HTERT RPE-1 (cell line): ENCODE data around the gene PLEKHH3.

Experiments
- in situ Hi-C: fragments of 300-500 bp; cut with MboI; formaldehyde crosslinking; loops from 4 replicates; pipeline ENCODE4 v1.14.3; 2020; ENCODE audit warnings: low sequenced_read_pairs

PLEKHH3 gene

DNA sequence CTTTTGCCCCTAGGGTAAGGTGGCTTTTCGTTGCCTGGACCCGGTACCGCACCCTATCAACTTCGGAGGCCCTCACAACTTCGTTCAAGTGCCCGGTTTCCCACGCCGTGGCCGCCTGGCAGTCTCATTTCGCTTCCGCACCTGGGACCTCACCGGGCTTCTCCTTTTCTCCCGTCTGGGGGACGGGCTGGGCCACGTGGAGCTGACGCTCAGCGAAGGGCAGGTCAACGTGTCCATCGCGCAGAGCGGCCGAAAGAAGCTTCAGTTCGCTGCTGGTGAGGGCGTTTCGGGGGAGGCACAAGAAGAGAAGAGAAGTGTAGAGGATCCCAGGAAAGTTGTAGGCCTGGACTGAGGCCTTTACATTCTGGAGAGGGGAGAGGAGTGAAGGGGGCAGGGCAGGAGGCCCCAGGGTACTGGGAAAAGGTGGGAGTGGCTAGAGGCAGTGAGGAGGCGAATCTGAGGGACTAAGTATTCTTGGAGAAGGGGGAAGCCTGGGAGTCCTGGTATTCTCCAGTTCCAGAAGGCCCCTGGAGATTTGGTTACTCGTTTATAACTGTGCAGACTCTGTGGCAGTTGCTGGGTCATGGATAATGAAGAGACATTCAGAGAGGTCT, 11.0 kb upstream of the PLEKHH3 start:
- in situ Hi-C loops = no loop called here

DNA sequence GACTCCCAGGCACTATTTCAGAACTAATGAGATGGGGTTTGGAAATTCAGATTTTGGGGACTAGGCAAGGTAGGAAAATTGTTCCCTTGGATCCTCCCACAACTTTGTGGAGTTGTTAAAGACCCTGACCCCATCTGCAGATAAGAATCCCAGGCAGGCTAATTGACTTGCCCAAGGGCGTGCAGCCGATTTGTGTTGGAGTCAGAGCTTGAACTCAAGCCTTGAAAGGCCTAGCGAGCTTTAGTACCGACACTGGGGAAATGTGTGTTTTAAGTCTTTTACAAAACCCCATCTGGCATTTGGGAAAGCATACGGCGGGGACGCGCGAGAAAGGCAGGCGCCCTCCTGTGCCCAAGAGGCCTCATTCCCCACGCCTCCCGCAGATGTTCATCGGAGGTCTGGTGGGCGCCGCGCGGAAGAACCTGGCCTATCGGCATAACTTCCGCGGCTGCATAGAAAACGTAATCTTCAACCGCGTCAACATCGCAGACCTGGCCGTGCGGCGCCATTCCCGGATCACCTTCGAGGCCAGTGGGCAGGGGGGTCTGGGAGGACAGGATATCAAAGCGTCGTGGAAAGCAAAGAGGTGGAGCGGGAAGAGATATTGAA, 9.8 kb upstream of the PLEKHH3 start:
- in situ Hi-C loops = no loop called here

DNA sequence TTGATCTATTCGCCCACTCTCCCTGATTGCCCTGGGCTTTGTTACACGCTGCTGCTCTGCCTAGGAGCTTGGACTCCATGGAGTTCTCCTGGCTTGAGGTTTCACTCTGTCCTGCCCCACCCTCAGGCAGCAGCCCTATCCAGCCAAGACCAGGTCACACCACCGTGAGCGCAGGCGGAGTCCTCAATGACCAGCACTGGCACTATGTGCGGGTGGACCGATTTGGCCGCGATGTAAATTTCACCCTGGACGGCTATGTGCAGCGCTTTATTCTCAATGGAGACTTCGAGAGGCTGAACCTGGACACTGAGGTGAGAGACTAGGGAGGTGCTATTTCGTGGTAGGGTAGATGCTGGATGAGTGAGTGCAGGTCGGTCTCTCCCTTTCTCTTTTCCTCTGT, 9.0 kb upstream of the PLEKHH3 start:
- in situ Hi-C loops = no loop called here

DNA sequence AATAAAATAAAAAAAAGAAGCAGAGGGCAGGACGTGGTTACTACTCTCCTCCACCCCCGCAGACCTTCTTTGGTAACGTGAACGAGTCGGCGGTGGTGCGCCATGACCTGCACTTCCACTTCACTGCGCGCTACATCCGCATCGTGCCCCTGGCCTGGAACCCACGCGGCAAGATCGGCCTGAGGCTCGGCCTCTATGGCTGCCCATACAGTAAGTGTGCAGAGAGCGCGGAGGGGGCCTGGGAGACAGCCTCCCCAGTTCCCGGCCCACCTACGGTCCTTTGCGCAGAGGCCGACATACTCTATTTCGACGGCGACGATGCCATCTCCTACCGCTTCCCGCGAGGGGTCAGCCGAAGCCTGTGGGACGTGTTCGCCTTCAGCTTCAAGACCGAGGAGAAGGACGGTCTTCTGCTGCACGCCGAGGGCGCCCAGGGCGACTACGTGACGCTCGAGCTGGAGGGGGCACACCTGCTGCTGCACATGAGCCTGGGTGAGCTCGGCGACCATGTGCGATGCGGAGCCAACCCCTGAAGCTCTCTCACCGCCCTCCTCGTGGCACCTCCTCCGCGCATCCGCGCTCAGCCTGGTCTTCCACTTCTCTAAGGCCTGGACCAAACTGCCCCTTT, 8.2 kb upstream of the PLEKHH3 start:
- in situ Hi-C loops = no loop called here

DNA sequence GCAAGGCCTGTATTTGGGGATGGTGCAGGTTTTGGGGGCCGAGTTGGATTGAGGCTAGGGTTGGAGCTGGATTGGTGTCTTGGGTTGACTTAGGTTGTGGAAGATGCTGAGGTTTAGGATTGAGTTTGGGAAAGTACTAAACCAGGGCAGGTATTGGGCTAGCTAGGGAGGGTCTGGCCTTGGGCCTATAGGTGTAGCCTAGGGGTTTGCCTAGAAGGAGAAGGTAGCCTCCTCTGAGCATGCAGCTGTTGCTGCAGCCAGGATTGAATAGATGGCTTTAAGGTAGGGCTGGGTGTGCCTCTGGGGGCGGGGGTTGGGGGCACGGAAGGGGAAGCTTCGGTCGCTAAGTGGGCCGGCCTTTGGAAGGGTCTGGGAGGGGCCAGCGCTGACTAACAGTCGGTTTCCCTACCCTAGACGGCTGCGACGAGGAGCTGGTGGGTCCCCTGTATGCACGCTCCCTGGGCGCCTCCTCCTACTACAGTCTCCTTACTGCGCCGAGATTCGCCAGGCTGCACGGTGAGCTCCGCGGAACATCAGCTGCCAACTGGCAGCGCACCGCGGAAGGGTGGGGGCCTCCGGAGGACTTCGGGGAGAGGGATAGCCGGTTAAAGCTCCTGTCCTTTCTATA, 6.7 kb upstream of the PLEKHH3 start:
- in situ Hi-C loops = no loop called here

DNA sequence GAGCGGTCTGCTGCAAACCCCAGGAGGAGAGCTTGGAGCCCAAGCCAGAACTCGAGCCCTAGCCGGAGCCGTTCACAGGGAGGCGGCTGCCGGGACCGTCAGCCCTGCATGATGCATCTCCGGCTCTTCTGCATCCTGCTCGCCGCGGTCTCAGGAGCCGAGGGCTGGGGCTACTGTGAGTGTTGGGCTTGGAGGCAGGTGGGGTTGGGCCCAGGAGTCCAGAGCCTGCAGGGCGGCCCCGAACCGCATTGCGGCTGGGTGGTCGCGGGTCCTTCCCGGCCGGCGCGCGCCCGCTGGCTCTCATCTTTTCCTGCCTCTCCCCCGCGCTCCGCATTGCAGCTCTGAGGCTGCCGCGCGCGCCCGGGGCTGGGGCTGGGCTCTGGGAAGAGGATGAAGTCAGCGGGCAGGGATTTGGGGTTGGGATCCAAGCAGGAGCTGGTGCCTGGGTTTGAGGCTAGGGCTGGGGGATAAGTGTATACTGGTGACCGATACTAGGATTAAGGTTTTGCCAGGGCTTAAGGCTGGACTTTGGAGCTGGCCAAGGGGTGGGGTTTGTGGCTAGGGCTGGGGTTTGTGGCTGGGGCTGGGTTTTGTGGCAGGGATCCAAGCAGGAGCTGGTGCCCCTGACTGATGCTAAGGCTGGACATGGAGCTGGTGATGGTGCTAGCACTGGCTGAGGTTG, 6.1 kb upstream of the PLEKHH3 start:
- in situ Hi-C loops = no loop called here

DNA sequence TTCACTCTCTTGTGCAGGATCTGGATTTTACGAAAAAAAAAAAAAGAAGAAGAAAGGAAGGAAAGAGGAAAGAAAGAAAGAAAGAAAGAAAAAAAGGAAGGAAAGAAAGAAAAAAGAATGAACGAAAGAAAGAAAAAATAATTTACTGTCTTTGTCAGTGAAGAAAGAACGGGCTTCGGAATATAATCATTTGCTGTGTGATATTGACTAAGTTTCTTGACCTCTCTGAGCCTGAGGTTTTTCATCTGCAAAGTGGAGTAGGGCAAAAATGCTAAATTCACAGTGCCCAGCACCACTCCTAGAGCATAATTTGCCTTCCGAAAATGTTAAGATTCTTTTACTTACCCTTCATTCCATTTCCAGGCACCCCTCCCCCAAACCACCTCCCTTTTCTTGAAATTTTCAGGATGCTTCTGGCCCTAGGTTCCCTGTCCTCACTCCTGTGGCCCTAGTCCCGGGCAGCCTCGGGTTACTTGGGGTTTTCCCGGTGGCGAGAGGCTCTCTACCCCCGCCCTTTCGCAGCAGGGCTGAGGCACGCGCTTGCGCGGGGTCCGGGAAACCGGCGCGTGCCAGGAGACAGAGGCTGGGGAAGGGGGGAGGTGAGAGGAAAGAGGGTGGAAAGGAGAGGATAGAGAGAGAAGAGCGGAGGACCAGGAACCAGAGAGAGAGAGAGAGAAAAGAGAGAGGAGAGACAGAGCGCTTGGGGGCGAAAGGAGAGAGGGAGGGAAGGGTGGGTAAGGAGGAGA, 5.4 kb upstream of the PLEKHH3 start, which contains the start of gene CNTNAP1:
TSS of gene CNTNAP1 (plus strand) at position 556 of the 746 bp plus-strand sequence. CDS start 299 bp downstream, outside the sequence.
- in situ Hi-C loops = no loop called here

DNA sequence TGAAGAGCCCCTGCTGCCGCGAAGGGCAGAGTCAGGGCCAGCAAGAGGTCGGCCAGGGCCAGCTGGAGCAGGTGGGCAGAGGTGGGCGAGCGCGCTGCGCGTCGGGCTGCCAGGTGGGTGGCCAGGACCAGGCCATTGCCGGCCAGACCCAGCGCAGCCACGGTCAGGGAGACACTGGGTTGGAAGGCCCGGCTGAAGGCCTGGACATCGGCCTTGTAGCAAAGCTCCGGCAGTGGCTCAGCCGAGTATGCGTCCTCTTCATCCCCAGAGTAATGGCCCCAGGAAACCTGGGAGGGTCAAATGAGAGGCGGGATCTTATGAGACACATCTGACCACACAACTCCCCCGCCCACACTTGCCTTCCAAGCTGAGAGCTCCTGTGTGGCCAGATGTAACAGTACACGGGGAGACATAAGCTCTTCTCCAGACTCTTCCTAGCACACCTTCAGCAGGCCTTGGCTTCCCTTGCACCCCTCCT, 3.6 kb upstream of the PLEKHH3 start:
- in situ Hi-C loops = no loop called here

DNA sequence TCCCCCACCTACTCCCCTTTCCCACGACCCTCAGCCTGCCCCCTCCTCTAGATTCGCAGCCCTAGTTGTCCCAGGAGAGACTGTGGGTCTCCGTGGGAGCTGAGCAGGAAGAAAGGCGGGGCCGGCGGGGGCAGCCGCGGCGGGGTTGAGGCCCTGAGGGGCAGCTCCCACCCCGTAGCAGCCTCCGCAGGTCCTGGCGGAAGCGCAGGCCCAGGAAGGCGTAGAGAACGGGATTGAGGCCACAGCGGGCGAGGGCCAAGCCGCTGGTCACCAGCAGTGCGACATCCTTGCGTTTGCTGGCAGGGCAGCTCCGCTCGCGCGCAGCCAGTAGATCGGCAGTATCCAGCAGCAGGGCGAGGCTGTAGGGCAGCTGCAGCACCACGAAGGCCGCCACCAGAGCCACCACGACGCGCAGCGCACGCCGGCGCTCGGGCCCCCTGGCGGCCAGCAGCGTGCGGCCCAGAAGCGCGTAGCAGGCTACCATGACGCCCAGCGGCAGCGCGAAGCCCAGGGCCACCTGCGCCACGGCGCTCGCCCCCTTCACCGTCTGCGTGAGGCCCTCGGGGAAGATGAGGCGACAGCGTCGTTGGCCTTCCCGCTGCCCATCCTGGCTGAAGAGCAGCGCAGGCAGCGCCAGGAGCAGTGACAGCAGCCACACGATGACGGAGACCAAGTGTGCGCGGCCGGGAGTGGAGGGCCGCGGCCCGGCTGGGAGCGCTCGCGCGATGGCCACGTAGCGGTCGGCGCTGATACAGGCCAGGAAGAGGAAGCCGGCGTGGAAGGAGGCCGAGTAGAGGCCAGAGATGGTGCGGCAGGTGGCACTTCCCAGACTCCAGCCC, 2.9 kb upstream of the PLEKHH3 start:
- in situ Hi-C loops = no loop called here

DNA sequence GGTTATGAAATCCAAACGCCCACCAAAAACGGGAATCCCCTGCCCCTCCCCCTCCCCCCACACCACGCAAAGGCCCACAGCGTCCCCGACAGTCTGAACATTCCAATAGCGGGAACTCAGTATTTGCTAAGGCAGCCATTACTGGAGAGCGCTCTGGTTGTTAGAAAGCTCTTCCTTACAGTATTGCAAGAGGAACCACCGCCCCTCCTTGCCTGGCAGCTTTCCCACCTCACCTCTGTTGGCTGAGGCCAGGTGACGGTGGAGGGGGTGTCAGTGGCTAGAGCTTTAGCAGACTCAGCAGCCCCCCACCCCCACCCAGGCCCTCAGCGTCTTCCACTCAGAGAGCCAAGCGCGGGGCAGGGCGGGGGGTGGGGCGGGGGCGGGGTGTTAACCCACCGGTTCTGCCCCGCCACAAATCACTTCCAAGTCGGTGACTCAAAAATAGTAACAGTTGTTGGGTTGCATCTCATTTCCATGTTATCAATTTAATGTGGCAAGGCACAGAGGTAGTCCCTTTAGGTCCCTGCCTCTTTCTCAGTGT, 2.2 kb upstream of the PLEKHH3 start:
- in situ Hi-C loops = no loop called here

DNA sequence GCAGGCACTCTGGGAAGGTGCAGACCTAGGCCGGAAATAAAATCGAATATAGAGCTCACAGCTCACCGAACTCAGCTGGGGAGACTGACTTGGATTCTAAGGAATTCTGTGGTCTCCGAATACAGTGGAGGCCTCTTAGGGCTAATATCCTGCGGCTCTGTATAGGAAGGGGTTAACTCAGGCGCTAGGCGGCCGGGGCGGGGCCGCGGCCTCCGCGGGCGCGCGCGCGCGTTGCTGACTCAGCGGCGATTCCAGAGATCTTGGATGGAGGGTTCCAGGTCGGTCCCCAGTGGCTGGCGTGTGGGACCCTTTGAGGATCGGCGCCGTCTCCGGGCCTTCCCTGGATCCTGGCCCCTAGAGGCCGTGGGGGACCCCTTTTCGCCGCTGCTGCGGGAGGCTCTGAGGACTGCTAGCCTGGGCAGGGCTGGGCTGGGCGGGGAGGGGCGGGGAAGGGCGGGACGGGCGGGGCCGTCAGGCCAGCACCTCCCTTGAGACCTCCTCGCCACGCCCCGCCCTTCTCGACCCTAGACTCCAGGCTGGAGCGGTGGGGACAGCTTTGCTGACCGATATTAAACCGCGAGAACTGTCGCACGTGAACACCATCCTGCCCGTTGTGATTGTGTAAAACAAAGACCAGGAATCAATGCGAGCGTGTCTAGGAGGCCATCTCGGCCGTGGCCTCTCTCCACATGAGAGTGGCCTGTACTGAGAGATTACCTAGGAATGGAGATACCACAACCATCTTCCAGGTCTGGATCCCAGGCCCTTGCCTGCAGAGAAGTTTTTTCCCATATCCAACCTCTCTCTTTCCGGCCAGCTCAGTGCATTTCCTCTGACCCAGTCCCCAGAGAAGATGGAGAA, 1.4 kb upstream of the PLEKHH3 start:
- in situ Hi-C loops = no loop called here

DNA sequence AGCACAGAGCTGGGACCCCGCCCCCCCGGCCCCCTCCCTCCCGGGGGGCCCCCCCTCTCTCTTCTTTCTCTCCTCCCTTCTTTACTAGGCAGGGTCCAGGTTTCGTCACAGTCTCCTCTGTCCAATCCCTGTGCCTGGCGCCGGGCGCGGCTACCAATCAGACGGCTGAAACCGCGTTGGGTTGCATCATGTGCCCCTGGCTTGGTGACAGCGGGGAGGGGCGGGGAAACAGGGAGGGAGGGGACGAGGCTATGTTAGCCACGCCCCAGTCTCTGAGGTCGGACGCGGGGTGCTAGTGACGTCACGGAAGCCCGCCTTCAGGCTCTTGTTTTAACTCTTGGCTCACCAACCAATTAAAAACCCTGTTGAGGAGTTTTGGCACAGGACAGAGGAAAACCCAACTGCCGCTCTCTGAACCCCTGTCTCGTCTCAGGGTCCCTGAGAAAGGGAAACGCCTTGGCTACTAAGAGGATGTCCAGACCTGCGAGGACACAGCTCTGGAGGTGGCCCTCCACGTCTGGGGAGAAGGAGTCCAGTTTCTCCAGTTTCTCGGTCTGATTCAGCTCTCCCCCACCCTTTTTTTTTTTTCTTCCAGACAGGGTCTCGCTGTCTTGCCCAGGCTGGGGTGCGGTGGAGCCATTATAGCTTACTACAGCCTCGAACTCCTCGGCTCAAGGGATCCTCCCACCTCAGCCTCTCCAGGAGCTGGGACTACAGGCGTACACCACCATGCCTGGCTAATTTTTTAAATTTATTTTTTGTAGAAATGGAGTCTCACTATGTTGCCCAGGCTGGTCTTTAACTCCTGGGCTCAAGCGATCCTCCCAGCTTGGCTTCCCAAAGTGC, 441 bp upstream of the PLEKHH3 start:
- in situ Hi-C loops = no loop called here

DNA sequence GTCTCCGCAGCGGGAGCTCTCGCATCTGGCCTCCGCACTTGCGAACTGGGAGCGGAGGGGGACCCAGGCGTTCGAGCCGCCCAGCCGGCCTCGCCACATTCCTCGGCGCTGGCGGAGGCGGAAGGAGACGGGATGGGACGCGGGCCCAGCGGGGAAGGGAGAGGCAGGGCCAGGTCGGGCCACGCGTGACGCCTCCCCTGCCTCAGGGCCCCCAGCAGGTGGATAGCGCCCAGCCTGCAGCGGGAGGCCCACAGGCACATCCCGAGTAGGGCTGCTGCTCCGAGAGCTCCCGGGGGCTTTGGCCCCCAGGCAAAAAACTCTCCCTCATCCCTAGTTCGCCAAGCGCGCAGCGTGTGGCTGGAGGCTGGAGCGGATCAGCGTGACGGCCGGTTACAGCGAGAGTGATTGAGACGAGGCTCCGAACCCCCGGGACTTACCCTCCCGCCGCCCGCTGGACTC, 800 bp downstream of the PLEKHH3 start:
- in situ Hi-C loops = no loop called here

DNA sequence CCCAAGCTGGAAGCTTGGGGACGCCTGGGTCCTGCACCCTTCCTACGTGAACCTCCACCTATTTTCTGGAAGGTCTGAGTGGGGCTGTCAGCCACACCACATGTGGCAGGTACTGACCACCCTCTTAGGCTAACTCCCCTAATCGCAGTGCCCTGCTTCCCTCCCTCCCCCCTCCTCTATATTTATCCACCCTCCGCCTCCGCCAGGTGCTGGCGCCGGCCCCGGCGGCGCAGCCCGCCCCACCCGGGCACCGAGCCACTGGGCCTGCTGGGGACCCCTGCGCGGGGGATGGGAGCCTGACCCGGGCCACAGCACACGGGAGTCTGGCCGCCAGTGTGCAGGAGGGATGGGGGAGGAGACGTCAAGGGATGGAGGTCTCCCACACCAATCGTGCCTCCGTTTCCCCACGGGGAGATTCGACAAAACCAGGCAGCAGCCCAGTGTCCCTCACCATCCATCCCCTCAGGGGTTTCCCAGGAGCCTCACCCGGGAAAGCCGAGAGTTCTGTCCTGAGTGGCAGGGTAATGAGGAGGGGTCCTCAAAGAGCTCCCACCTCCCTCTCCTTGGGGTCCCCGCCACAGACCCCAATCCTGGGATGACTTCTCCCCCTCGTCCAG, 1.3 kb downstream of the PLEKHH3 start:
- in situ Hi-C loops = no loop called here

DNA sequence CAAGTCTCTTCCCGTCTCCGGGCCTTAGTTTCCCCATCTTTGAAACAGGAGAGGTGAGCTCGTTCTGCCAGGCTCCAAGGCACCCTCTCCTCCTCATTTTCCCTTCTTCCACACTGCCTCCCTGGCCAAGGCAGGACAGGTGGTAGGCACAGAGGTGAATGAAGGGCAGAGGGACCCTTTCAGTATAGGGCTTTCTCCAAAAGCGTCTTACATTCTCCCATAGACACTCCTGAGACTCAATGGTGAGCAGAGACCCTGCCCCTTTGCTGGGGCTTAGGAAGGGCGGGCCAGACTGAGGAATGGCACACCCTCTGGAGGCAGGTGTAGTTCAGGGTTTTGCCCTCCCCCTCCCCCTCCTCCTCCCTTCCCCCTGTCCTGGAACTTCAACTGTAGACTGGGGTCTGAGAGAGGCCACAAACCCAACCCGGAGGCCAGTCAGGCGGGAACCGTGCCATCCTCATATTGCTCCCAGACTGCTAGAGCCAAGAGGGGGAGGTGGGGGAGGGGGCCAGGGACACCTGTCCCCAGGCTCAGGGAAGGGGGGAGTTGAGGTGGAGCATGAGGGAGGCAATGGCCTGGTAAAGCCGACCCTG, 1.9 kb downstream of the PLEKHH3 start:
- in situ Hi-C loops = no loop called here

DNA sequence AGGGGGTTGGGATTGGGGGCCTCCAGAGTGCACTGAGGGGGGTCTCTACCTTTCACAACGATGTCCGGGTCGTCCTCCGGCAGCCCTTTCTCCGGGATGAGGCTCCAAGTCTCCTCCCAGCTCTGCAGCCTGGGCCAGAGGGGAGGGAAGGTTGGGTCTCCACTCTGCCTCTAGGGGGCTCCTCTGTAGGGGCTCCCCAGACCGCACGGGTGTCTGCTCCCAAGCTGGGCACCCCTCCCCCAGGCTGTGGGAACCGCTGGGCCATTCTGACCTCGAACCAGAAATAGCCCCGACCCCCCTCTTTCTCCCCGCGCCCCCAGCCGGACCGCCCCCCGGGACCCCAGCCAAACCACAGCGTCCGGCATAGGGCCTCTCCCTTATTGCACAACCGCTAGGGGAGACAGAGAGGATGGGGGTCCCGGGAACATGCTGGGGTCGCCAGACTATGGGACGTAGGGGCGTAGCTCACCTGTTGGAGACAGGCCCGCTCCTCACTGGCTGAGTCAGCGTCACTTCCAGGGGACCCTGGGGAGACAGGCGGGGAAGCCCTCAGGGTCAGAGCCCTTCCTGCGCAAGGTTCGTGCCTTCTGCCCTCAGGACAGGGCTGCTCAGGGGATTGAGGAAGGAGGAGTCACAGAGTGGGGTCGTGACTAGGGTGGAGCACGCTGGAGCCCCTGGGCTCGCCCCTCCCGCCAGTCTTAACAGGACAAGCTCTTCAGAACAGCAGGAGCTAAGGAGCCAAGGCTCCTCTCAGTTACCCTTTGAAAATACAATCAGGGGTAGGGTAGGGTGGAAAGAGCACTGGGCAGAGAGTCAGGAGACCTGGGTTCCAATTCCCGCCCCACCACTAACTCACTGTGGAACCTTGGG, 2.7 kb downstream of the PLEKHH3 start:
- in situ Hi-C loops = no loop called here
